Bronchial epithelial cell (primary cell): ENCODE measurements around the gene SUGCT. TPM values are rescaled to one million over a fixed set of nuclear protein-coding genes. Genes with fewer than 3 reads are reported as not detected.

Experiments
- DNase-seq: peaks from one replicate; pipeline ENCODE4 v3.0.0-alpha.2; 2010; ENCODE audit warnings: low read depth
- FAIRE-seq: peaks from 2 replicates; lab custom pipeline; 2011; peaks lifted over from hg19 to GRCh38; lab: Jason Lieb, UNC
- H3K27me3 ChIP-seq: 2 replicates; pipeline ENCODE4 v1.5.1; 2011; ENCODE audit warnings: low read length; ENCODE audit not compliant: control insufficient read depth, insufficient read depth
- H3K36me3 ChIP-seq: 2 replicates; pipeline ENCODE4 v1.5.1; 2011; ENCODE audit warnings: low read length; ENCODE audit not compliant: control insufficient read depth, insufficient read depth
- H3K4me3 ChIP-seq: 2 replicates; pipeline ENCODE4 v1.5.1; 2011; ENCODE audit warnings: mild to moderate bottlenecking, low read depth, low read length, control low read depth
- CTCF ChIP-seq: IDR thresholded peaks from 2 replicates; pipeline ENCODE4 v1.5.1; 2011; ENCODE audit warnings: mild to moderate bottlenecking, moderate library complexity, low read length, control low read depth, inconsistent platforms; ENCODE audit not compliant: insufficient read depth, severe bottlenecking
- total RNA-seq: library from RNA; depleted of rRNA; stranded (reverse); fragments of >200 nt; gene quantifications from 2 replicates; pipeline ENCODE4 v1.2.1, GENCODE V29; 2014

SUGCT gene
- total RNA-seq, 1 donor from 2014 or later = 7.4 TPM

- no peaks in the 10 kb centered on the region for H3K27me3 ChIP-seq
Measured at GRCh38 chr7:40675741-40676140, 540.9 kb downstream of the SUGCT start.

GRCh38 chr7:40676221-40676620, 541.4 kb downstream of the SUGCT start:
- no peak for FAIRE-seq
- Histone ChIP-seq H3K36me3 (no peaks in the 10 kb centered on the region), H3K4me3 (no peak overlapping the region), H3K27me3 (no peaks in the 10 kb centered on the region)
- peak; percentile 57 for DNase-seq
- TF ChIP-seq CTCF = no peak

More at GRCh38 chr7:40675741-40676140, 540.9 kb downstream of the SUGCT start:
- FAIRE-seq (no peak), DNase-seq (peak; percentile 77)
- Histone ChIP-seq H3K4me3 (no peak overlapping the region), H3K36me3 (no peaks in the 10 kb centered on the region)
- TF ChIP-seq CTCF = no peak

- no peak for FAIRE-seq
- TF ChIP-seq CTCF = peak; percentile 61
- Histone ChIP-seq H3K36me3 (no peaks in the 10 kb centered on the region), H3K27me3 (no peaks in the 10 kb centered on the region), H3K4me3 (no peak overlapping the region)
- peak; percentile 64 for DNase-seq
Measured at GRCh38 chr7:40680657-40681056, 545.9 kb downstream of the SUGCT start.

GRCh38 chr7:40682696-40683095, 547.9 kb downstream of the SUGCT start:
- no peak overlapping the region for H3K4me3 ChIP-seq
- no peak for TF ChIP-seq CTCF
- no peaks in the 10 kb centered on the region for H3K36me3 ChIP-seq
- H3K27me3 ChIP-seq = no peaks in the 10 kb centered on the region
- DNase-seq (no peak), FAIRE-seq (no peak)

- DNase-seq (no peak), FAIRE-seq (no peak)
- Histone ChIP-seq H3K27me3 (no peaks in the 10 kb centered on the region), H3K4me3 (no peak overlapping the region), H3K36me3 (no peaks in the 10 kb centered on the region)
- no peak for TF ChIP-seq CTCF
Measured at GRCh38 chr7:40694026-40694809, 559.4 kb downstream of the SUGCT start.
